AG10803 (cell line): ENCODE results near the gene HHIP.

Experiments
- DNase-seq: peaks from one replicate; pipeline ENCODE4 v3.0.0; 2010; ENCODE audit warnings: low read depth
- H3K4me3 ChIP-seq: 2 replicates; pipeline ENCODE4 v1.5.1; 2011; ENCODE audit warnings: mild to moderate bottlenecking, low read length, control low read depth
- TF ChIP-seq, protein P1 (sequence below): conservative IDR thresholded peaks from 2 replicates; pipeline ENCODE4 v1.5.1; 2011; ENCODE audit warnings: mild to moderate bottlenecking, low read length, control low read depth, inconsistent platforms

Gene HHIP

DNA sequence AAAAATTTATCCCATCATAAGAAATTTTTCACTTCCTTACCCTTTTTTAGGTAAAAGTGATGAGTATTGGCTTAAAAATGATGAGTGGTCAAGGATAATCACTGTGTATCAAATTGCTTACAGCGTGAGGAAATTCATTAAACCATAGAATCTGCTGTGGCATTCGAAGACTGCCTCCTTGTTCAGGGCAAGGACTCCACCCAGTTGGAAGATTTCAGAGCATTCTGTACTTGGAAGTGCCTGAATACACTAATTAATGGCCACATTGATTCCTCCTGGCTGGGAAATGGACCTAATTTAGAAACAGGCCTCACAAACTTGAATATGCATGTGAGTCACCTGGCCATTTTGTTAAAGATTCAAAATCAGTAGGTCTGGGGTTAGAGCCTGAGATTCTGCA lies 83.2 kb downstream of the HHIP start:
- H3K4me3 ChIP-seq, result no peak overlapping the region
- TF ChIP-seq, protein P1, sequence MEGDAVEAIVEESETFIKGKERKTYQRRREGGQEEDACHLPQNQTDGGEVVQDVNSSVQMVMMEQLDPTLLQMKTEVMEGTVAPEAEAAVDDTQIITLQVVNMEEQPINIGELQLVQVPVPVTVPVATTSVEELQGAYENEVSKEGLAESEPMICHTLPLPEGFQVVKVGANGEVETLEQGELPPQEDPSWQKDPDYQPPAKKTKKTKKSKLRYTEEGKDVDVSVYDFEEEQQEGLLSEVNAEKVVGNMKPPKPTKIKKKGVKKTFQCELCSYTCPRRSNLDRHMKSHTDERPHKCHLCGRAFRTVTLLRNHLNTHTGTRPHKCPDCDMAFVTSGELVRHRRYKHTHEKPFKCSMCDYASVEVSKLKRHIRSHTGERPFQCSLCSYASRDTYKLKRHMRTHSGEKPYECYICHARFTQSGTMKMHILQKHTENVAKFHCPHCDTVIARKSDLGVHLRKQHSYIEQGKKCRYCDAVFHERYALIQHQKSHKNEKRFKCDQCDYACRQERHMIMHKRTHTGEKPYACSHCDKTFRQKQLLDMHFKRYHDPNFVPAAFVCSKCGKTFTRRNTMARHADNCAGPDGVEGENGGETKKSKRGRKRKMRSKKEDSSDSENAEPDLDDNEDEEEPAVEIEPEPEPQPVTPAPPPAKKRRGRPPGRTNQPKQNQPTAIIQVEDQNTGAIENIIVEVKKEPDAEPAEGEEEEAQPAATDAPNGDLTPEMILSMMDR, result no peak
- no peak for DNase-seq

DNA sequence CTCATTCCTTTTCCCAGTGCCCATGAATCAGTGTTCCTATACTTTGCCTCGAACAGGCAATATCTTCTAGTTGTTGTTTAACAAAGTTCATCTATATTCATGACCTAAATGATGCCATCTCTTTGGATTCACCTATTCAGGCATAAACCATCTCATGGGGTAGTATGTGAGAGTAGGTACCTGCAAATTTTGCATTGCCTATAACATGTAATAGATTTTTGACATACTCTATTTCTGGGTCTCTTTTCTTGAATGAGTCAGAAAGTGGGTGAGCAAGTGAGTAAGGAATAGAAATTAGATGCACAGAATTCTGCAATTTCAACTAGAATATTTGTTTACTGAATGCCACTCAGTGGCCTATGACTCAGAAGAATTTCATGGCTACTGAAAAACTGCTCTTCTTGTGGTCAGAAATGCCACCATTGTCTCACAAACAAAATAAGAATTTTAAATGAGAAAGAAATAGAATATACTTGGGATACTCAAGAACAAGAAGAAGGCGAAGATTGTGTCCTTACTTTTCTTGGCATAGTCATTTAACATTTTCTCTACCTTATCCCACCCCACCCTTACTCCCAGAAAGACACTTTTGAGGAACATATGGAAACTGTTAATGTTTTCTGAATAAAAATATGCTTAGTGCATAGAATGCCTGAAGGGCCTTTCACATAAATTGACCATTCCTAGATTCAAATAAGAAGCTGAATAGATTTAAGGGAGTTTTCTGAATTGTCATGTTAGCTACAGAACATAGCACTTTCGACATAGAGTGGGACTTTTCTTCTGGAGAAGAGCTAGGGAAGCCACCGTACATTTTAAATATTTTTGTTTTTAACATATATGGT lies 86.8 kb downstream of the HHIP start:
- TF ChIP-seq, protein P1, result no peak
- no peak for DNase-seq

DNA sequence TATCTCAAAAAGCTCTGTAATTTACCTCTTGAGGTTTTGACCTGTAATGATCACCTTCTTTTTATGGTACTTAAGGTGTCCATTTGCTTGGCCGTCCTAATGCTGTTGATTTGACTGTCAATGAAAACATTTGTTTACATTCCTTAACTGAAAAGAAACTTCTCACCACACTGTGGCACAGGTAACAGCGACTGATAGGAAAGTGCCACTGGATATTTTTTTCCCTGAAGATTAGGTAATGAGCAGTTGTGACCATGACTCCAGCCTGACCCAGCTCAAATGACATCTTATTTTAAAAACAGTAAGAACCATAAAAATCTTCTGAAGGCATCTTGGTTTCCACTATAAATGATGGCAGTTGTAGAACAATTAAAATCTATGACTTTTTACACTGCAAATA lies 87.6 kb downstream of the HHIP start:
- DNase-seq, result no peak
- TF ChIP-seq, protein P1, result no peak
- no peak overlapping the region for H3K4me3 ChIP-seq

More for the DNA sequence above, 86.8 kb downstream of the HHIP start:
- H3K4me3 ChIP-seq, result no peak overlapping the region

DNA sequence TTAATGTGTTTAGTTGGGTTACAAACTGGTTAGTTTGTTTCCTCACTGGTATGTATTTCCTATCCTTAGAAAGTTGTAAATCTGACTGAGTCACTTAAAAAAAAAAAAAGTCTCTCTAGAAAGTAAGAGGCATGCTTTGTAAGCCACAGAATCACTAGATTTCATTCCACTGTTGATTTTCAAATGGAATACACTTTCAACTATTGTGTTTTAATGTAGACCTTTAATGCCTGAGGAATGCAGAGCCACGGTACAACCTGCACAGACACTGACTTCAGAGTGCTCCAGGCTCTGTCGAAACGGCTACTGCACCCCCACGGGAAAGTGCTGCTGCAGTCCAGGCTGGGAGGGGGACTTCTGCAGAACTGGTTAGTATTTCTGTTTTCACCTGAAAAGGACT lies 88.6 kb downstream of the HHIP start:
- DNase-seq, result peak; percentile 34
- TF ChIP-seq, protein P1, result no peak
- no peak overlapping the region for H3K4me3 ChIP-seq

DNA sequence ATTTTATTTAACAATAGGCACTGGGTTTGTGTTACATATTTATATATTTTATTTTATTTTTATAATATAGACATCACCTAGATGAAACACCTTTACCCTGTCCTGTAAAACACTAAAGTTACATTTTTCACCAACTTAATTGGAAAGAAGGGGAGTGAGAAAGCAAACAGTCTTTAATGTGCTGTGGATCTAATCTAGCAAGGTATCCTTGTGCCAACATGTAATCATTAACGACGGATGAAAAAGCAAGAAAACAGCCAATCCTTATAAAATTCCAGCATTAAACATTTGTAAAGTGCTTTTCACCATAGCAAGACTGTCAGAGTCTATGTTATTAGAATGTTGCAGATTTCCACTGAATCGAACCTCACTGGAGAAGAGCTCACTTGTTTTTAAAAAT lies 92.7 kb downstream of the HHIP start:
- H3K4me3 ChIP-seq, result no peak overlapping the region
- DNase-seq, result no peak
- TF ChIP-seq, protein P1, result no peak

DNA sequence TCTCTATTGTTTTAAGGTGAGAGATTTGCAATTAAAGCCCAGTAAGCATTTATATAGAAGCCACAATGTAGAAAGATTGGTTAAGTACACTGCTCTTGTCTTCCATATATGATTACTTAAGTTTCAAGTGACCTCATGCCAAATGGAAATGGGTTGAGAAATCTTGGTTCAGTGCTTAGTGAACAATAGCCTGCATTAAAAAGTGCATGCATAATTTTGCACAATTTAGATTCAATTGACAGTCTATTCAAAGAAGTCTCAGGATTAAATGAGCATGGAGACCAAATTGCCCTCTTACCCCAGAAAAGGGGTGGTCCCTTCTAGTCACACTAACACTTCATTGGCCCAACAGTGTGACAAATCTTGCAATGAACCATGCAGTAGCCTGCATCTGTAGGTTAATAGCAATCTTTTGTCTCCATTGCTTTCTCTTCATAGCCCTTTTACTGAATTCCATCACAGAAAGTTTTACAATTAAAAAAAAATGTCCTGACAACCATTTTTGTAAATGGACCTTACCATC lies 93.6 kb downstream of the HHIP start:
- DNase-seq, result no peak
- TF ChIP-seq, protein P1, result no peak
- no peak overlapping the region for H3K4me3 ChIP-seq

DNA sequence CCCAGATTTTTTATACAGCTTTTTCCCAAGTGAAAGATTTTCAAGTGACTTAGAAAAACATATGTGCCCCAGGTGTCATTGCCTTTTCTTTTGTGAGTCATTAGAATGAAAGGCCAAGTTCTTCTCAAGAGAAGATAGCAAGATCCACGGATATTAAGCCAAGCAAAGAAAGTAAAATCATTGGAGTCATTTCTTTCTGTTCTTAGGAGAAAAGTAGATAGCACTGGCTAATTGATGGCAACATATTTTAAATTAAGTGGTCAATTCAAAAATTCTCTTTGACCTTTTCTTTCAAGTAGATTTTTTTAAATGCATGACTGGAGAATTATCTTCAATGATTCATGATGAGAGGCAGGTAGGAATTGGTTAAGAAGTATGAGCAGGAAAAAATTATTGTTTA lies 94.4 kb downstream of the HHIP start:
- no peak for DNase-seq
- TF ChIP-seq, protein P1, result no peak
- no peak overlapping the region for H3K4me3 ChIP-seq
